PC-9 (cell line): ENCODE results near the gene MARS1. TPM values are rescaled to one million over a fixed set of nuclear protein-coding genes. Genes with fewer than 3 reads are reported as not detected.
"Not testable (repeated sequence)": the region's sequence is repeated elsewhere in the genome, so short reads cannot be mapped to it uniquely, and the experiment has no call there.

Source experiments
- BruUV-seq: library from RNA; stranded (reverse); fragments of 400-500 nt; replicated peaks from 2 replicates; lab custom pipeline; 2021; lab: Mats Ljungman, UMichigan
- CTCF ChIA-PET: fragments of 300-600 bp; sonication (Branson Sonifier 250); formaldehyde crosslinking; loops from one replicate; lab custom pipeline; 2022; ENCODE audit warnings: antibody characterized with exemption; lab: Charles Lee
- POLR2A ChIA-PET: fragments of 300-600 bp; sonication (Branson Sonifier 250); formaldehyde crosslinking; loops from one replicate; lab custom pipeline; 2022; ENCODE audit warnings: antibody characterized with exemption; ENCODE audit not compliant: unreplicated experiment; lab: Charles Lee
- DNase-seq, 2 experiments: peaks; one replicate each; pipeline versions ENCODE4 v3.0.0 to v3.0.0-alpha.2; 2015 to 2022; ENCODE audit warnings: mixed read lengths in 1 of 2
- H2AFZ ChIP-seq: fragments of 200-600 bp; sonication (generic); 2 replicates; pipeline ENCODE4 v1.8.1; 2017; ENCODE audit warnings: antibody characterized with exemption
- H3F3A ChIP-seq: fragments of 200-600 bp; sonication (generic); 2 replicates; pipeline ENCODE4 v1.8.1; 2017; ENCODE audit warnings: antibody characterized with exemption, mild to moderate bottlenecking, low read depth; ENCODE audit not compliant: insufficient read depth
- H3K27ac ChIP-seq: fragments of 200-600 bp; sonication (generic); 2 replicates; pipeline ENCODE4 v1.6.1; 2016; ENCODE audit warnings: mixed run types
- H3K27me3 ChIP-seq: fragments of 200-600 bp; sonication (generic); 2 replicates; pipeline ENCODE4 v1.6.1; 2016; ENCODE audit warnings: low read depth, mixed run types; ENCODE audit not compliant: insufficient read depth
- H3K36me3 ChIP-seq: fragments of 200-600 bp; sonication (generic); 2 replicates; pipeline ENCODE4 v1.6.1; 2016; ENCODE audit warnings: low read depth, mixed run types
- H3K4me1 ChIP-seq: fragments of 200-600 bp; sonication (generic); replicated peaks from 2 replicates; pipeline ENCODE4 v1.6.1; 2016; ENCODE audit warnings: mixed run types; ENCODE audit not compliant: insufficient read depth
- H3K4me2 ChIP-seq: fragments of 200-600 bp; sonication (generic); 2 replicates; pipeline ENCODE4 v1.6.1; 2017; ENCODE audit warnings: mixed run types
- H3K4me3 ChIP-seq: fragments of 200-600 bp; sonication (generic); 2 replicates; pipeline ENCODE4 v1.6.1; 2016; ENCODE audit warnings: mixed run types
- H3K79me2 ChIP-seq: fragments of 200-600 bp; sonication (generic); 2 replicates; pipeline ENCODE4 v1.6.1; 2017; ENCODE audit warnings: low read depth, mixed run types
- H3K9me2 ChIP-seq: fragments of 200-600 bp; sonication (generic); 2 replicates; pipeline ENCODE4 v1.8.1; 2017; ENCODE audit warnings: mild to moderate bottlenecking; ENCODE audit not compliant: insufficient read depth
- H3K9me3 ChIP-seq: fragments of 200-600 bp; sonication (generic); 2 replicates; pipeline ENCODE4 v1.8.1; 2016; ENCODE audit warnings: low read depth; ENCODE audit not compliant: insufficient read depth
- H4K20me1 ChIP-seq: fragments of 200-600 bp; sonication (generic); 2 replicates; pipeline ENCODE4 v1.8.1; 2017; ENCODE audit not compliant: insufficient read depth
- CTCF ChIP-seq: fragments of 200-600 bp; sonication (generic); conservative IDR thresholded peaks from 2 replicates; pipeline ENCODE4 v1.6.1; 2017; ENCODE audit warnings: mixed run types, antibody characterized with exemption, mild to moderate bottlenecking, moderate library complexity
- EZH2 ChIP-seq: fragments of 200-600 bp; sonication (generic); IDR thresholded peaks from 2 replicates; pipeline ENCODE4 v1.8.0; 2017; ENCODE audit warnings: antibody characterized with exemption, low read depth
- intact Hi-C: fragments of 100-400 bp; cut with micrococcal nuclease; formaldehyde crosslinking; loops from one replicate; pipeline ENCODE4 v1.10.0; 2022; ENCODE audit not compliant: unreplicated experiment
- total RNA-seq: library from RNA; stranded (reverse); gene quantifications from 2 replicates; pipeline ENCODE4 v1.2.3, GENCODE V29; 2021

Gene MARS1
- total RNA-seq, 1 experiment from 2014 or later = 307 TPM

- BruUV-seq = no TSS peak
- peaks cover 84% of the 10 kb centered on the region for H3F3A ChIP-seq
- DNase-seq = no peak
- no peaks in the 10 kb centered on the region for H3K27me3 ChIP-seq
- no peak overlapping the region for H3K4me3 ChIP-seq
- peaks cover 39% of the 10 kb centered on the region for H3K79me2 ChIP-seq
- no peaks in the 10 kb centered on the region for H3K9me3 ChIP-seq
- H3K9me2 ChIP-seq = no peaks in the 10 kb centered on the region
- H4K20me1 ChIP-seq = peaks cover 76% of the 10 kb centered on the region
- intact Hi-C loops = no loop called here
- H2AFZ ChIP-seq = no peak overlapping the region
- H3K27ac ChIP-seq = peak overlapping the region; percentile 28
- H3K4me1 ChIP-seq = peaks cover 24% of the 10 kb centered on the region
- 0 out of 2 replicates have a peak overlapping the region, but pooled peaks have one; percentile 93 for H3K4me2 ChIP-seq
- peaks cover 70% of the 10 kb centered on the region for H3K36me3 ChIP-seq
- ChIA-PET CTCF (interaction anchor here (0.5 kb wide), 1 partner anchor 85 kb away, joined by 3 read pairs; no protein-coding TSS in a partner anchor), POLR2A (interaction anchor here (0.5 to 0.6 kb wide), 3 partner anchors 20 to 1921 kb away, joined by 3 to 4 read pairs (median 3); no protein-coding TSS in a partner anchor)
- no peak for TF ChIP-seq CTCF
- TF ChIP-seq EZH2 = no peak
Observed at GRCh38 chr12:57517187-57517586, 29.3 kb downstream of the MARS1 start.

GRCh38 chr12:57517718-57518117 lies 29.9 kb downstream of the MARS1 start:
- peak overlapping the region; percentile 97; the same call in 1 of the 2 replicates for H3K4me3 ChIP-seq
- peaks cover 81% of the 10 kb centered on the region for H3F3A ChIP-seq
- peaks cover 39% of the 10 kb centered on the region for H3K79me2 ChIP-seq
- DNase-seq, intact Hi-C loops, CTCF ChIA-PET, H3K27me3 ChIP-seq, H3K9me2 ChIP-seq, H2AFZ ChIP-seq, H3K9me3 ChIP-seq, BruUV-seq: not testable (repeated sequence)
- peaks cover 24% of the 10 kb centered on the region for H3K4me1 ChIP-seq
- peak overlapping the region; percentile 28; the same call in 1 of the 2 replicates for H3K27ac ChIP-seq
- POLR2A ChIA-PET = interaction anchor here (0.5 to 0.6 kb wide), 4 partner anchors 20 to 1920 kb away, joined by 3 to 4 read pairs (median 3); no protein-coding TSS in a partner anchor
- H3K36me3 ChIP-seq = peaks cover 65% of the 10 kb centered on the region
- peaks cover 72% of the 10 kb centered on the region for H4K20me1 ChIP-seq
- peak overlapping the region; percentile 93; the same call in 1 of the 2 replicates for H3K4me2 ChIP-seq

- no peaks in the 10 kb centered on the region for H3K9me2 ChIP-seq
- peaks cover 69% of the 10 kb centered on the region for H4K20me1 ChIP-seq
- intact Hi-C loops = no loop called here
- H3K4me2 ChIP-seq = peak overlapping the region; percentile 93
- BruUV-seq = no TSS peak
- peak overlapping the region; percentile 97 for H3K4me3 ChIP-seq
- CTCF ChIA-PET = no interaction called here
- H3K27me3 ChIP-seq = no peaks in the 10 kb centered on the region
- H3K79me2 ChIP-seq = peaks cover 42% of the 10 kb centered on the region
- POLR2A ChIA-PET = interaction anchor here (0.6 kb wide), 1 partner anchor 102 kb away, joined by 3 read pairs; no protein-coding TSS in a partner anchor
- H3K4me1 ChIP-seq = peaks cover 24% of the 10 kb centered on the region
- H3F3A ChIP-seq = peaks cover 75% of the 10 kb centered on the region
- H3K36me3 ChIP-seq = peaks cover 58% of the 10 kb centered on the region
- no peaks in the 10 kb centered on the region for H3K9me3 ChIP-seq
- TF ChIP-seq CTCF (no peak), EZH2 (no peak)
- H3K27ac ChIP-seq = peak overlapping the region; percentile 99
- H2AFZ ChIP-seq = no peak overlapping the region
- DNase-seq = no peak
Observed at GRCh38 chr12:57518176-57518919, 30.5 kb downstream of the MARS1 start.
